Measurements from ENCODE around the gene RAD51B.

GRCh38 chr14:68466491-68466977, 647.0 kb downstream of the RAD51B start:
- no peak for TF ChIP-seq ZFX (IDR thresholded peaks at IDR 0.05)
- TF ChIP-seq, protein P1, sequence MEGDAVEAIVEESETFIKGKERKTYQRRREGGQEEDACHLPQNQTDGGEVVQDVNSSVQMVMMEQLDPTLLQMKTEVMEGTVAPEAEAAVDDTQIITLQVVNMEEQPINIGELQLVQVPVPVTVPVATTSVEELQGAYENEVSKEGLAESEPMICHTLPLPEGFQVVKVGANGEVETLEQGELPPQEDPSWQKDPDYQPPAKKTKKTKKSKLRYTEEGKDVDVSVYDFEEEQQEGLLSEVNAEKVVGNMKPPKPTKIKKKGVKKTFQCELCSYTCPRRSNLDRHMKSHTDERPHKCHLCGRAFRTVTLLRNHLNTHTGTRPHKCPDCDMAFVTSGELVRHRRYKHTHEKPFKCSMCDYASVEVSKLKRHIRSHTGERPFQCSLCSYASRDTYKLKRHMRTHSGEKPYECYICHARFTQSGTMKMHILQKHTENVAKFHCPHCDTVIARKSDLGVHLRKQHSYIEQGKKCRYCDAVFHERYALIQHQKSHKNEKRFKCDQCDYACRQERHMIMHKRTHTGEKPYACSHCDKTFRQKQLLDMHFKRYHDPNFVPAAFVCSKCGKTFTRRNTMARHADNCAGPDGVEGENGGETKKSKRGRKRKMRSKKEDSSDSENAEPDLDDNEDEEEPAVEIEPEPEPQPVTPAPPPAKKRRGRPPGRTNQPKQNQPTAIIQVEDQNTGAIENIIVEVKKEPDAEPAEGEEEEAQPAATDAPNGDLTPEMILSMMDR (conservative IDR thresholded peaks at IDR 0.05), result no peak

Measured in C4-2B (cell line).